ENCODE results near the gene TNKS1BP1.
"Not testable (repeated sequence)": the region's sequence is repeated elsewhere in the genome, so short reads cannot be mapped to it uniquely, and the experiment has no call there.

The TNKS1BP1 gene

GRCh38 chr11:57368106-57368844 is 43.5 kb upstream of the TNKS1BP1 start:
- DNase-seq (ENCODE audit: low read depth, low spot score), result no peak
- Histone ChIP-seq H3K4me1 (ENCODE audit: insufficient read depth, insufficient read length) (peaks cover 8% of the 10 kb centered on the region), H3K27me3 (ENCODE audit: insufficient read depth, insufficient read length) (no peaks in the 10 kb centered on the region), H3K9ac (ENCODE audit: insufficient read length, low read depth) (no peak overlapping the region), H3K36me3 (ENCODE audit: insufficient read depth, insufficient read length, low read length) (no peaks in the 10 kb centered on the region), H3K4me3 (ENCODE audit: insufficient read length, low read depth) (no peak overlapping the region), H3K9me3 (ENCODE audit: insufficient read depth, low read length) (no peaks in the 10 kb centered on the region; the same call in 1 of the 2 replicates)
- no peak for TF ChIP-seq SUZ12 (IDR thresholded peaks at IDR 0.05; ENCODE audit: extremely low read depth, insufficient read depth, insufficient read length)
- no peak for TF ChIP-seq ZNF274 (IDR thresholded peaks at IDR 0.05; ENCODE audit: low read depth, low read length)
- no peak for TF ChIP-seq YY1 (IDR thresholded peaks at IDR 0.05; ENCODE audit: insufficient read depth, insufficient read length)

DNA sequence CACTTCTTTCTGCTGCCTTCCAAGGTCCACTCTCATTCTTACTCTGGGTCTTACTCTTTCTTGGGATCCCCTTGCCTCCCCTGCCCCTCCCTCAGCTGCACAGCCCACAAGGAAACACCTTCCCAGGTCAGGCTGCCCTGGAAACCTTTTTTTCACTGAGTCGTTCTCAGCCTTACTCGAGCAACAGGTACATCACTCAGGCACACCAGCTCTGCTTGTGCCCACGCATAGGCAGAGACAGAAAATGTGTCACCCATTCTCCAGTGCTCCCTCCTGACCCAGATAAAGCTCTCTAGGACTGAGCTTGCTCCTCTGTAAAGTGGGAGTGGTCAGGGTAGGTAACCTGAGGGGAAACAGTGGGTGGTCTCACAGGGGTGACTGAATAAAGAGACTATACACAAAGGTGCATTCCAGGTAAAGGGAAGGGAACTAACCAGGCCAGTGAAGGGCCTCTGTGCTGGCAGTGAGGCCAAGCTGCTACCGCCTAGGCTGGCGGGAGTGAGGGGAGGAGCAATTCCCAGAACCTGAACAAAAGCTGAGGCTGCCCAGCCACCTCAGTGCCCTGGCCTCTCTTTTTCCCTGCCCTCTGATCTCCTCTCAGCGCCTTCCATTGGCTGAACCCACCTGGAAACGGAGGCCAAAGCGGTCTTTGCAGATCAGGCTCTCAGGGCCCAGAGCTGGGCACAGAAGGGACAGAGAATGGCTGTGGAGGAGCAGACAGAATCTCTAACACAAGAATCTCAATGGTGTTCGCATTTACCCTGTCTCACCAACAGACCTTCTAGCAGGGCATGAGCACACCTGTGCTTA is 40.3 kb upstream of the TNKS1BP1 start:
- H3K36me3 ChIP-seq (ENCODE audit: insufficient read depth, insufficient read length, low read length), result no peaks in the 10 kb centered on the region
- H3K27me3 ChIP-seq (ENCODE audit: insufficient read depth, insufficient read length), result peaks cover 3% of the 10 kb centered on the region
- peaks cover 8% of the 10 kb centered on the region for H3K4me1 ChIP-seq (ENCODE audit: insufficient read depth, insufficient read length)
- no peaks in the 10 kb centered on the region; the same call in 1 of the 2 replicates for H3K9me3 ChIP-seq (ENCODE audit: insufficient read depth, low read length)
- no peak overlapping the region for H3K4me3 ChIP-seq (ENCODE audit: insufficient read length, low read depth)
- no peak overlapping the region for H3K9ac ChIP-seq (ENCODE audit: insufficient read length, low read depth)
- no peak for DNase-seq (ENCODE audit: low read depth, low spot score)
- no peak for TF ChIP-seq YY1 (IDR thresholded peaks at IDR 0.05; ENCODE audit: insufficient read depth, insufficient read length)
- no peak for TF ChIP-seq ZNF274 (IDR thresholded peaks at IDR 0.05; ENCODE audit: low read depth, low read length)
- no peak for TF ChIP-seq SUZ12 (IDR thresholded peaks at IDR 0.05; ENCODE audit: extremely low read depth, insufficient read depth, insufficient read length)

GRCh38 chr11:57363131-57364080 is 38.7 kb upstream of the TNKS1BP1 start:
- H3K9me3 ChIP-seq (ENCODE audit: insufficient read depth, low read length), result no peaks in the 10 kb centered on the region; the same call in 1 of the 2 replicates
- H3K36me3 ChIP-seq (ENCODE audit: insufficient read depth, insufficient read length, low read length), result no peaks in the 10 kb centered on the region
- H3K27me3 ChIP-seq (ENCODE audit: insufficient read depth, insufficient read length), result peaks cover 3% of the 10 kb centered on the region
- H3K4me3 ChIP-seq (ENCODE audit: insufficient read length, low read depth), result no peak overlapping the region
- DNase-seq (ENCODE audit: low read depth, low spot score), result no peak
- no peak overlapping the region for H3K9ac ChIP-seq (ENCODE audit: insufficient read length, low read depth)
- H3K4me1 ChIP-seq (ENCODE audit: insufficient read depth, insufficient read length), result peaks cover 14% of the 10 kb centered on the region
- TF ChIP-seq YY1 (IDR thresholded peaks at IDR 0.05; ENCODE audit: insufficient read depth, insufficient read length) (no peak), ZNF274 (IDR thresholded peaks at IDR 0.05; ENCODE audit: low read depth, low read length) (no peak), SUZ12 (IDR thresholded peaks at IDR 0.05; ENCODE audit: extremely low read depth, insufficient read depth, insufficient read length) (no peak)

DNA sequence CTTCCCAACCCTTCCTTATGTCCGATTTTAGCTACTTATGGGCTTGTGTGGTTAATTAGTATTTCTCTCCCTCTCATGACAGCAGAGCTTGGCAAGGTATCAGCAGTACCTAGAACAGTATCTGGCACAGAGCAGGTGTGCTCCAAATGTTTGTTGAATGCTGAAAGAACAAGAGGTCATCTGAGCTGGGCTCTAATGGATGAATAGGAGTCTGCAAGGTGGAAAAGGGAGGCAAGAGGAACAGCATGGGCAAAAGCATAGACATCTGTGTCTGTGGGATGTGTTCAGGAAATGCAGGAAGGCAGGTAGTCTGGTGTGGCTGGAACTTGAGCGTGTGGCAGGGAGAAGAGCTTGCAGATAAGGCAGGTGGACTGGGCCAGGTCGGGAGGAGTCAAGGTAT is 37.2 kb upstream of the TNKS1BP1 start:
- Histone ChIP-seq H3K9ac (ENCODE audit: insufficient read length, low read depth) (no peak overlapping the region), H3K36me3 (ENCODE audit: insufficient read depth, insufficient read length, low read length) (no peaks in the 10 kb centered on the region), H3K9me3 (ENCODE audit: insufficient read depth, low read length) (no peaks in the 10 kb centered on the region; the same call in 1 of the 2 replicates), H3K4me3 (ENCODE audit: insufficient read length, low read depth) (no peak overlapping the region), H3K4me1 (ENCODE audit: insufficient read depth, insufficient read length) (peaks cover 18% of the 10 kb centered on the region), H3K27me3 (ENCODE audit: insufficient read depth, insufficient read length) (peaks cover 3% of the 10 kb centered on the region)
- no peak for DNase-seq (ENCODE audit: low read depth, low spot score)
- no peak for TF ChIP-seq YY1 (IDR thresholded peaks at IDR 0.05; ENCODE audit: insufficient read depth, insufficient read length)
- no peak for TF ChIP-seq SUZ12 (IDR thresholded peaks at IDR 0.05; ENCODE audit: extremely low read depth, insufficient read depth, insufficient read length)
- no peak for TF ChIP-seq ZNF274 (IDR thresholded peaks at IDR 0.05; ENCODE audit: low read depth, low read length)

DNA sequence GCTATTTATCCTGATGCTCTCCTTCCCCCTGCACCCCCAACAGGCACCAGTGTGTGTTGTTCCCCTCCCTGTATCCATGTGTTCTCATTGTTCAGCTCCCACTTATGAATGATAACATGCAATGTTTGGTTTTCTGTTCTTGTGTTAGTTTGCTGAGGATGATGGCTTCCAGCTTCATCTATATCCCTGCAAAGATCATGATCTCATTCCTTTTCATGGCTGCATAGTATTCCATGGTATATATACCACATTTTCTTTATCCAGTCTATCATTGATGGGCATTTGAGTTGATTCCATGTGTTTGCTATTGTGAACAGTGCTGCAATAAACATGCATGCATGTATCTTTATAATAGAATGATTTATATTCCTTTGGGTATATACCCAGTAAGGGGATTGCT is 36.7 kb upstream of the TNKS1BP1 start:
- not testable (repeated sequence) for H3K36me3 ChIP-seq (ENCODE audit: insufficient read depth, insufficient read length, low read length); H3K4me3 ChIP-seq (ENCODE audit: insufficient read length, low read depth); H3K9me3 ChIP-seq (ENCODE audit: insufficient read depth, low read length); DNase-seq (ENCODE audit: low read depth, low spot score); H3K9ac ChIP-seq (ENCODE audit: insufficient read length, low read depth); H3K27me3 ChIP-seq (ENCODE audit: insufficient read depth, insufficient read length)
- H3K4me1 ChIP-seq (ENCODE audit: insufficient read depth, insufficient read length), result peaks cover 18% of the 10 kb centered on the region

GRCh38 chr11:57360991-57361390 is 36.2 kb upstream of the TNKS1BP1 start:
- Histone ChIP-seq H3K9ac (ENCODE audit: insufficient read length, low read depth) (no peak overlapping the region), H3K4me3 (ENCODE audit: insufficient read length, low read depth) (no peak overlapping the region), H3K27me3 (ENCODE audit: insufficient read depth, insufficient read length) (peaks cover 3% of the 10 kb centered on the region), H3K9me3 (ENCODE audit: insufficient read depth, low read length) (no peaks in the 10 kb centered on the region; the same call in 1 of the 2 replicates), H3K4me1 (ENCODE audit: insufficient read depth, insufficient read length) (peaks cover 15% of the 10 kb centered on the region), H3K36me3 (ENCODE audit: insufficient read depth, insufficient read length, low read length) (no peaks in the 10 kb centered on the region)
- no peak for DNase-seq (ENCODE audit: low read depth, low spot score)
- no peak for TF ChIP-seq YY1 (IDR thresholded peaks at IDR 0.05; ENCODE audit: insufficient read depth, insufficient read length)
- TF ChIP-seq ZNF274 (IDR thresholded peaks at IDR 0.05; ENCODE audit: low read depth, low read length), result no peak
- no peak for TF ChIP-seq SUZ12 (IDR thresholded peaks at IDR 0.05; ENCODE audit: extremely low read depth, insufficient read depth, insufficient read length)

Data from NT2/D1 (cell line).